DOHH2 (cell line): ENCODE data around the gene GNG4.

ENCODE experiments used
- CTCF ChIP-seq: fragments of 200-600 bp; sonication (generic); IDR thresholded peaks from one replicate; pipeline ENCODE4 v1.5.1; 2014; ENCODE audit warnings: antibody characterized with exemption, mild to moderate bottlenecking, low read depth, low read length; ENCODE audit not compliant: poor library complexity, severe bottlenecking
- EZH2phosphoT487 ChIP-seq: fragments of 200-600 bp; sonication (generic); IDR thresholded peaks from 2 replicates; pipeline ENCODE4 v1.6.1; 2017; ENCODE audit warnings: borderline replicate concordance, mild to moderate bottlenecking, antibody characterized with exemption, low read length, moderate library complexity, mixed read lengths

GRCh38 chr1:235625340-235625739 lies 24.2 kb downstream of the GNG4 start:
- TF ChIP-seq CTCF = no peak
- no peak for TF ChIP-seq EZH2phosphoT487
